Ectodermal cell (in vitro differentiated cells): ENCODE measurements around the gene OR1J2. TPM values are rescaled to one million over a fixed set of nuclear protein-coding genes. Genes with fewer than 3 reads are reported as not detected.

Experiments used
- H3K27ac ChIP-seq: 2 replicates; pipeline ENCODE4 v1.7.0; 2013; ENCODE audit warnings: mild to moderate bottlenecking, low read depth, low read length; ENCODE audit not compliant: insufficient read depth, poor library complexity, severe bottlenecking
- H3K27me3 ChIP-seq: 2 replicates; pipeline ENCODE4 v1.7.0; 2013; ENCODE audit warnings: mild to moderate bottlenecking, low read length; ENCODE audit not compliant: insufficient read depth, control insufficient read depth, poor library complexity, severe bottlenecking
- H3K36me3 ChIP-seq: one replicate; pipeline ENCODE4 v1.7.0; 2013; ENCODE audit warnings: low read length; ENCODE audit not compliant: control insufficient read depth, insufficient read depth
- H3K4me1 ChIP-seq: one replicate; pipeline ENCODE4 v1.7.0; 2013; ENCODE audit warnings: low read length; ENCODE audit not compliant: control insufficient read depth, insufficient read depth
- H3K4me3 ChIP-seq: 2 replicates; pipeline ENCODE4 v1.7.0; 2013; ENCODE audit warnings: low read depth, low read length, control low read depth; ENCODE audit not compliant: insufficient read depth
- H3K9me3 ChIP-seq: 2 replicates; pipeline ENCODE4 v1.7.0; 2013; ENCODE audit warnings: mild to moderate bottlenecking, low read length, moderate library complexity; ENCODE audit not compliant: control insufficient read depth
- WGBS, 2 experiments: methylation state at CpG; one replicate each; pipeline ENCODE4 v1.1.7; 2013; ENCODE audit warnings: missing lambda C conversion rate in 2 of 2; 5-methylcytosine and 5-hydroxymethylcytosine counted together
- polyA plus RNA-seq, 4 experiments: library from polyadenylated mRNA; stranded (reverse); fragments of 50-300 nt; gene quantifications; one replicate each; pipeline ENCODE4 v1.2.3, GENCODE V29; 2013

The OR1J2 gene, protein sequence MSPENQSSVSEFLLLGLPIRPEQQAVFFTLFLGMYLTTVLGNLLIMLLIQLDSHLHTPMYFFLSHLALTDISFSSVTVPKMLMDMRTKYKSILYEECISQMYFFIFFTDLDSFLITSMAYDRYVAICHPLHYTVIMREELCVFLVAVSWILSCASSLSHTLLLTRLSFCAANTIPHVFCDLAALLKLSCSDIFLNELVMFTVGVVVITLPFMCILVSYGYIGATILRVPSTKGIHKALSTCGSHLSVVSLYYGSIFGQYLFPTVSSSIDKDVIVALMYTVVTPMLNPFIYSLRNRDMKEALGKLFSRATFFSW
- polyA plus RNA-seq (2013, experiment 1 of 4) = not detected
- not detected for polyA plus RNA-seq (2013, experiment 2 of 4)
- polyA plus RNA-seq (2013, experiment 3 of 4) = not detected
- polyA plus RNA-seq (2013, experiment 4 of 4) = not detected

DNA sequence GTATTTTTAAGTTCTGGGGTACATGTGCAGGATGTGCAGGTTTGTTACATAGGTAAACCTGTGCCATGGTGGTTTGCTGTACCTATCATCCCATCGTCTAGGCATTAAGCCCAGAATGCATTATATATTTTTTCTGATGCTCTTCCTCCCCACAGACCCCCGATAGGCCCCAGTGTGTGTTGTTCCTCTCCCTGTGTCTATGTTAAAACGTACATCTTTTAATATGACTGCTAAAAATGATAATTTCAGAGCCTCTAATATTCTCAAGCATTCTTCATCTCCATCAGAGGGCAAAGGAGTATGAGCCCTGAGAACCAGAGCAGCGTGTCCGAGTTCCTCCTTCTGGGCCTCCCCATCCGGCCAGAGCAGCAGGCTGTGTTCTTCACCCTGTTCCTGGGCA lies at the start of gene OR1J2:
TSS of gene OR1J2 (plus strand) at position 301 of the 400 bp plus-strand sequence. CDS start at position 301, 0 bp downstream.
- peaks cover 3% of the 10 kb centered on the region for H3K27me3 ChIP-seq
- WGBS, 2 experiments = 66 to 77% methylated on average over 6 of the region's 6 CpGs
- no peaks in the 10 kb centered on the region for H3K36me3 ChIP-seq
- H3K9me3 ChIP-seq = no peaks in the 10 kb centered on the region
- H3K4me1 ChIP-seq = no peaks in the 10 kb centered on the region
- no peak within 1 kb of the TSS for H3K27ac ChIP-seq
- H3K4me3 ChIP-seq = no peak within 1 kb of the TSS

DNA sequence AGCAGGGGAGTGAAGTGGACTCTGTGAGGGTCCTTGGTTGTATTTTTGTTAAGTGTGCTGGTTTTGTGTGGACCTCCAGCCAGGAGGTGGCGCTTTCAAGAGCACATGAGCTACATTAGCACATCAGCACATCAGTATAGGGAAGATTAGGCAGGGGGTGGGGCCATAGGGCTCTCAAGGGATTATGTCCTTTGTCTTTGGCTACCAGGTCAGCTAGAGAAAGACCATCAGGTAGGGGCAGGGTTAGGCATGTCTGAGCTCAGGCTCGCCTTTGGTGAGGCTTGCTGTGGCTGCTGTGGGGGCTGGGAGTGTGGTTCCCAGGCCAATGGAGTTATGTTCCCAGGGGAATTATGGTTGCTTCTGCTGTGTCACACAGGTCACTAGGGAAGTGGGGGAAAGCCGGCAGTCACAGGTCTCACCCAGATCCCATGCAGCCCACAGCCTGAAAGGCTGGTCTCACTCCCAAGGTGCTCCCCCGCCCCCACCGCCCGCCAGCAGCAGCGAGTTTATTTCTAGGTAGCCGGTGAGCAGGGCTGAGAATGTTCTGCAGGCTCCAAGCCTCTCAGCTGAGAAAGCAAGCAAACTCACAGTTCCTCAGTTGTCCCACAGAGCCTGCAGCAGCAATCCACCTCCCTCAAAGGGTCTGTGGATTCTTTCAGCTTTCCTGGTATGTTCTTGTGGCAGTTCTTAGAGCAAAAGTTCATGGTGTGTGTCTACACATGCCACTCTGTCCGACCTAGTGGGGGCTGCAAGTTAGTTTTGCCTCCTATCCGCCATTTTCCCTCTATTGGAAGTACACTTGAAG lies 46.6 kb upstream of the OR1J2 start:
- no peaks in the 10 kb centered on the region for H3K36me3 ChIP-seq
- WGBS, 2 experiments = 86 to 87% methylated on average over 10 of the region's 10 CpGs
- H3K4me1 ChIP-seq = no peaks in the 10 kb centered on the region
- no peaks in the 10 kb centered on the region for H3K9me3 ChIP-seq
- no peak overlapping the region for H3K27ac ChIP-seq
- peaks cover 5% of the 10 kb centered on the region for H3K27me3 ChIP-seq
- H3K4me3 ChIP-seq = no peak overlapping the region

DNA sequence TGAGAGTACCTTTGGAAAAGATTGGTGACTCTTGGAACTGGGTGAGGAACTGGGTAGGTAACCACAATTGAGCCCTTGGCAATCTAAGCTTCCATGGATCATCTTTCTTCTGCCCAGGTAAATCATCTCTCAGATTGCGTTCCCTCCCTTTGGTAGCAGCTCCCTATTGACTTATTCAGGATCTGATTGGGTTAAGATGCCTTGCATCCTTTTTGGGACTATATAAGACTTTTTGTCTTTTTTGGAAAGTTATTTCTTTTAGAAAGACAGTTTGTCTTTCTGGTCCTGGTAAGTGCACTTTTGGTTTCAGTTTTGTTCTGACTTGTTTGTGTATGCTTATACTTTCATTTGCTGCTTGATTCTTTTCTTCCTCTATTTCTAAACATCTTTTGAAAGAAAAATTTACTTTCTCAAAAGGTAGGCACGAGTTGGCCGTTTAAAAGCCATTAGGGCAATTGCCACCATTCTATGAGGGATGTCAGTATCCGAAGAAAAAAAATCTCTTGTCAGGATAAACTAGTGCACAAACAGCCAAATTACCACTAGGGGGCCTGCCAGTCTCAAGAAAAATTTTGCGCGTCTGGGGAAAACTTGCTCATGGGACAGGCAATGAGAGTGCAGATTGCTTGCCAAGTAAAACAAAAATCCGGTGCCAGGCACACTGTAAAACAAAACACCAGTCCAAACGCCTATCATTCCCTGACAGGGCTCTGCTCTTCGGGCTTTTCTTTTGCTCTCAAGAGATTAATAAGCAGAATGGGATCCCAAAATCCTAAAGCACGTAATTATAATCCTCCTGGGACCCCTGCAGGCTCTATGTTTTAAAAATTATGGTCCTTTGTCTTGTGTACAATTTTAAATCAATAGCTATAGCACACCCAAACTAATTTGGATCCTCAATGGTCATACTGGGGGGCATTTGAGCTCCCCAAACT lies 45.7 kb upstream of the OR1J2 start:
- Histone ChIP-seq H3K4me3 (no peak overlapping the region), H3K9me3 (no peaks in the 10 kb centered on the region), H3K36me3 (no peaks in the 10 kb centered on the region), H3K4me1 (no peaks in the 10 kb centered on the region), H3K27me3 (peaks cover 5% of the 10 kb centered on the region), H3K27ac (no peak overlapping the region)
- WGBS, 2 experiments = 28 to 32% methylated on average over 10 of the region's 10 CpGs

DNA sequence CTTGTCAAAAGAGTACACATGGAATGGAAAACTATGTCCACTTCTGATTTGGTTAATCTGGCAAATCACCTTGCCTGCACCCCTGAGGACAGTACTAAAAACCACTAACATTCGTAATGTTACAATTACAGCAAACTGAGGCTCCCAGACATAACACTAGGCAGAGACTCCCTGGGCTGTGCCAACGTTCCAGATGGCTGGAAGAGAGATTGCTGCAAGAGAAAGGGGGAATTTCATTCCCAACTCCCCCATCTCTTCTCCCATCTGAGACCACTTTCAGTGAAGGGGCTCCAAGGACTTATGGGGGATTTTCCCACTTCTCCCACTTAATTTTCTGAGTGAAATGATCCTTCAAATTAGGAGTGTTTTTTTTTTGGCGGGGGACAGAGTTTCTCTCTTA lies 44.1 kb upstream of the OR1J2 start:
- peaks cover 5% of the 10 kb centered on the region for H3K27me3 ChIP-seq
- no peaks in the 10 kb centered on the region for H3K36me3 ChIP-seq
- WGBS, 2 experiments = 52 to 66% methylated on average over 3 of the region's 3 CpGs
- H3K4me1 ChIP-seq = no peaks in the 10 kb centered on the region
- H3K9me3 ChIP-seq = no peaks in the 10 kb centered on the region
- H3K27ac ChIP-seq = no peak overlapping the region
- no peak overlapping the region for H3K4me3 ChIP-seq

DNA sequence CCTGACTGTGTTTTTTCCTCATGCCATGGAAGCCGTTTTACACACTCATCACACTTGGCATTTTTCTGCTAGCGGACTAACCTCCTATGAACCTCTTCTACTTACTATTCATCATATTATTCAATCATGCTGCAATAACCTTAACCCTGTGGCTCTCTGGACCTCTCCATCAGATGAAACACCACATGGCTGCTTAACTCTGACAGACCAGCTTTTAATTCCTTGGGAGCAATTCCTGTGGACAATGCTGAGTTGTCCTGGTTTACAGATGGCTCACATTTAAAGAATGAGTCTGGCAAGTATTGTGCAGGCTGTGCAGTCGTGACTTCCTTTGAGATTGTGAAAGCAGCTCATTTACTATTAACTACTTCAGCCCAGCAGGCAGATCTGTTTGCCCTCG lies 41.9 kb upstream of the OR1J2 start:
- H3K27ac ChIP-seq = no peak overlapping the region
- WGBS, 2 experiments = 66 to 71% methylated on average over 4 of the region's 4 CpGs
- H3K27me3 ChIP-seq = peaks cover 5% of the 10 kb centered on the region
- no peak overlapping the region for H3K4me3 ChIP-seq
- no peaks in the 10 kb centered on the region for H3K9me3 ChIP-seq
- no peaks in the 10 kb centered on the region for H3K4me1 ChIP-seq
- H3K36me3 ChIP-seq = no peaks in the 10 kb centered on the region

DNA sequence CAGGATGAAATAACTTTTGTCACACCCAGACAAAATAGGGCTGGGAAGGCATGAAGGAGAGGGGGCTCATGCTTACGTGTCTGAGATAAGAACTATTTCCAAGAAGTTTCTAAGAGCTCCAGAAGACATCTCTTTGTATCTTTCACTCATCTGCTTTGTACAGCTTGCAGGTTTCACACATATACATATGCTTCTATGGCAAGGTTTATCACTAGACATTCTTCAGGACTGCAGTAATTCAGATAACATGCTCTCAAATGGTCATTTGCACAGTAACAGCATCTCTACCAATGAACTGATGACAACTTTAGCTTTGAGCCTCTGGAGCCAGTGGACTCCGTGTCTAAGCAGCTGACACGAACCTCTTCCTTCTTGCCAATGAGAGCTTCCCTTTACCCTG lies 36.0 kb upstream of the OR1J2 start:
- WGBS, 2 experiments = 62 to 66% methylated on average over 3 of the region's 3 CpGs
- no peak overlapping the region for H3K4me3 ChIP-seq
- no peaks in the 10 kb centered on the region for H3K27me3 ChIP-seq
- peaks cover 2% of the 10 kb centered on the region for H3K9me3 ChIP-seq
- H3K36me3 ChIP-seq = no peaks in the 10 kb centered on the region
- H3K4me1 ChIP-seq = no peaks in the 10 kb centered on the region
- H3K27ac ChIP-seq = no peak overlapping the region

DNA sequence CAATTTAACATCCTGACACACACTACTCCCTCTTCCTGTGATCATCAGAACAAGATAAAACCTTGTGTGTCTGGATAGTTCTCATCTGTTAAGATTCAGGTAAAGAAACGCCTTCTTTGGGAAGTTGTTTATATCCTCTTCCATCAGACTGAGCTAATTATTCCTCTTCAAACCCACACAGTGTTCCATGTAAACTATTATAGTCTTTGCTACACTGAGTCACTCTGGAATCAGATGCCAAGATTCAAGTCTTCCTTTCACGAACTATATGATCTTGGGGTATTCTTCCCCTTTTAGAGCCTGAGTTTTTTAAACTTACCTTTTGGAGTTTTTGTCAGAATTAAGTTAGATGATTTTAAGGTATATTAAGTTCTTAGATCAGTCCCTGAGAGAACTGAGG lies 34.9 kb upstream of the OR1J2 start:
- H3K9me3 ChIP-seq = peaks cover 2% of the 10 kb centered on the region
- WGBS, 2 experiments = 75 to 76% methylated on average over 2 of the region's 2 CpGs
- no peak overlapping the region for H3K4me3 ChIP-seq
- H3K27me3 ChIP-seq = no peaks in the 10 kb centered on the region
- H3K27ac ChIP-seq = no peak overlapping the region
- no peaks in the 10 kb centered on the region for H3K36me3 ChIP-seq
- no peaks in the 10 kb centered on the region for H3K4me1 ChIP-seq

DNA sequence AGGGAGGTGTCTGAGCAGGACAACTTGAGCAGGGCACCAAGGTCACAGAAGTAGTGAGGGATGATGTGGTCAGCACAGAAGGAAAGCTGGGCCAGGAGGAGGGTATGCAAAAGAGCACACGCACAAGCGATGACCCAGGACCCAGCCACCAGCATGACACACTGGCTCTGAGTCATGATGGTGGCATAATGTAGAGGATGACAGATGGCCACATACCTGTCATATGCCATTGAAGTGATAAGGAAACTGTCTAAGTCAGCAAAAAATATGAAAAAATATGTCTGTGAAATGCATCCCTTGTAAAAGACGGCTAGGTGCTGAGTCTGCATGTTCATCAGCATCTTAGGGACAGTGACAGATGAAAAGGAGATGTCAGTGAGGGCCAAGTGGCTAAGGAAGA lies 33.3 kb upstream of the OR1J2 start:
- no peaks in the 10 kb centered on the region for H3K27me3 ChIP-seq
- no peak overlapping the region for H3K4me3 ChIP-seq
- 83 to 86% methylated on average over 3 of the region's 3 CpGs for WGBS, 2 experiments
- no peak overlapping the region for H3K27ac ChIP-seq
- H3K4me1 ChIP-seq = no peaks in the 10 kb centered on the region
- peaks cover 2% of the 10 kb centered on the region for H3K9me3 ChIP-seq
- H3K36me3 ChIP-seq = no peaks in the 10 kb centered on the region

DNA sequence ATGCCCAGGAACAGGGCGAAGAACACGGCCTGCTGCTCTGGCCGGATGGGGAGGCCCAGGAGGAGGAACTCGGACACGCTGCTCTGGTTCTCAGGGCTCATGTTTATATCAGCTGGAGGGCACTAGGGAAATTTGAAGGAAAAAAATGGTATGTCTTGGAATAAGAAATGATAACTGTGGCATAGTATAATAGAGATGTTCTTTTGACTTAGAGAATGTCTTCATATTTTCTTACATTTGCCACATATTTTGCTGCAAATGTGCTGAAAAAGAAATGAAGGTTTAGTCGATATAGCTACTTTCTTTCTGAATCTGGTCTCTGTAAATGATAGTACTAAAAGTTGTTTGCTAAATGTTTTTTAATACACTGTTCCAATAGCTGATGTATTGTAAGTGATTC lies 32.8 kb upstream of the OR1J2 start, which contains the start of gene OR1J1:
TSS of gene OR1J1 (minus strand) at position 101 of the 400 bp plus-strand sequence. CDS start at position 101, 0 bp downstream.
- H3K27me3 ChIP-seq = no peaks in the 10 kb centered on the region
- no peak within 1 kb of the TSS for H3K27ac ChIP-seq
- H3K36me3 ChIP-seq = no peaks in the 10 kb centered on the region
- no peaks in the 10 kb centered on the region for H3K4me1 ChIP-seq
- no peak within 1 kb of the TSS for H3K4me3 ChIP-seq
- 79% methylated on average over 6 of the region's 6 CpGs for WGBS, 2 experiments
- peaks cover 2% of the 10 kb centered on the region for H3K9me3 ChIP-seq
